GM19324 (cell line): Measurements from ENCODE around the gene SRL.

ENCODE experiments used
- ATAC-seq: cut with Tn5 transposase; IDR thresholded peaks from one replicate; pipeline ENCODE4 v1.9.1; 2021; ENCODE audit warnings: mild to moderate bottlenecking, moderate library complexity; ENCODE audit not compliant: unreplicated experiment, low FRiP score

The SRL gene

GRCh38 chr16:4241928-4242283 lies at the start of gene SRL:
TSS of gene SRL (minus strand) at chr16:4242080. CDS start at chr16:4242067, 13 bp downstream.
- ATAC-seq, result no peak

DNA sequence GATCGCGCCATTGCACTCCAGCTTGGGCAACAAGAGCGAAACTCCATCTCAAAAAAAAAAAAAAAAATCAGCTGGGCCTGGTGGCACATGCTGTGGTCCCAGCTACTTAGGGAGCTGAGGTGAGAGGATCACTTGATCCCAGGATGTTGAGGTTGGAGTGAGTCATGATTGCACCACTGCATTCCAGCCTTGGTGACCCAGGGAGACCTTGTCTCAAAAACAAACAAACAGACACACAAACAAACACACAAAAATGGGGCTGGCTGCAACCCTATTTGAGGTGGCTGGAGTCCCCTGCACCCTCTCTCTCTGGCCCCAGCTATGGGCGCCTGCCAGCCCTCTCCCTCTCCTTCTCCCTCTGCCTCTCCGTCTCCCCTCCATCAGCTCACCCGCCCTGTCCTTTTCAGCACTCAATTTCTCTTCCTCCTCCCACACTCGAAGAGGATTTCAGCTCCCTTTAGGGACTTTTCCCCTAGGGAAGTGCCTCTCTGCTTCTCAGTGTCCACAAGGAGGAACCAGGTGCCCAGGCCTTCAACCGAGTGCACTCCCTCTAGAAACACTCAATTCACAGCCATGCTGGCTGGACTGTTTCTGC lies 48.5 kb upstream of the SRL start:
- ATAC-seq, result no peak

DNA sequence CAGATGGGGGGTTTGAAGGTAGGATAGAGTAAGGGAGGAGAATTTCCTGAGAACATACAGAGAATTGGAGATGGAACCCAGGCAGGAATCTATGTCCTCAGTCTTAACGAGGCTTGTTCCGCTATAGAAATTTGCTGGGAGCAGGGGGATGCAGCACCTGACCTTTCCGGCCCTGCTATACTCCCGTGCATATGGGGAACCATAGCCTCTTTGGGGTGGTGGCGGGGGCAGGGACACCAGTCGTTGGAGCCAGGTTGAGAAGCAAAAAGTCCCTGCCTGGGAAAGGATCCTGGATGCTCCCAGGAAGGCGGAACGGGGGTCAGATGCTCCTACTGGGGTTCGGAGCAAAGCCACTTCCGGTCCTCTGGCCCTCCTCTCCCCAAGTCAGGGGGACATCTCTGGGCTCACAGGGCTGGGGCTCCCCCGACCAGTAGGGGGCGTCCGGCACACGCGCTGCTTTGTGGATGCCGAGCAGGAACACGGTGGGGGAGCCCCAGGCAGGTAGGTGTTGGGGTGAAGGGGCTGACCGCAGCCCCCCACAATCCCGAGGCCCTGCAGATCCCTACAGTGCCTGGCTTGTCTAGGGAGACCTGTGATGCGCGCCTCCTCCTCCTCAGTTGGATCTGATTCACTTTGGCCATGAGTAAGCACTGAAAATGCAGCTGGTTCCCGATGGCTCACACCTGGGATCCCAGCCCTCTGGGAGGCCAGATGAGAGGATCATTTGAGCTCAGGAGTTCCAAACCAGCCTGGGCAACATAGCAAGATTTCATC lies 46.5 kb upstream of the SRL start:
- ATAC-seq, result peak; percentile 71

- no peak for ATAC-seq
Observed at GRCh38 chr16:4285167-4285566, 43.3 kb upstream of the SRL start.

- no peak for ATAC-seq
Observed at GRCh38 chr16:4283939-4284338, 42.1 kb upstream of the SRL start.

DNA sequence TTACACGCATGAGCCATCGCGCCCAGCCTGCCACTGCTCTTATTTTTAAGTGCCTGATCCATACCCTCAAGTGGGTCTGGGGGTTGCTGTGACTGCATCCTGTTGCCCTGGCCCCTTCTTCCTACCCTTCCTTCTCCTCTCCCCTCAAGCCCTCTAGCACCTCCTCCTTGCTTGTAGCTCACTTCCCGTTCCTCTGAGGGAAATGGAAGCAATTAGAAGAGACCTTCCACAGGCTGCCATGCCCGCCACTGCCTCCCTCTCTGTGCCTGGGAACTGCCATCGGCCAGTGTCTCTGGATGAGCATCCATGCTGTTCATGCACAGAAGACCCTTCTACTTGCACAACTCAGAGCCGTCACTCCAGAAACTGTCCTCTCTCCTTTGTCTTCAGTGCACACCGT lies 41.6 kb upstream of the SRL start:
- ATAC-seq, result no peak

GRCh38 chr16:4280625-4281024 lies 38.7 kb upstream of the SRL start:
- ATAC-seq, result no peak

- no peak for ATAC-seq
Observed at GRCh38 chr16:4277987-4278513, 36.2 kb upstream of the SRL start.

DNA sequence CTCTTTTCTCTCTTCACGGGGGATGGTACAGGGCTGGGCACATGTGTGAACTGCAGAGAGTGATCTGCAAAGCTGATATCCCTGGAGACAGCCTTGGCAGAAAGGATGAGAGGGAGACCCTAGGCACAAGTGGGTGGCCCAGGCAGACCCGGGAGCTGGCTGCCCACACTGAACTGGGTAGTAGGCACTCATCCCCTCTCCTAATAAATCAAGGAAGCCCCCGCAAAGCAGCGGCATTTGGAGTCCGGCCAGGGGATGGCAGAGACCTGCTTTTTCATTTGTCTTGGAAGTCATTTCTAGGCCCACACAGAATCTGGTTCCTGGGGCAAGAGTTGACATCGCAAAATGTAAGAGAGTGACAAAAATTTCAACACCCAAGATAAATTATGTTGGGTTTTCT lies 34.0 kb upstream of the SRL start:
- no peak for ATAC-seq

DNA sequence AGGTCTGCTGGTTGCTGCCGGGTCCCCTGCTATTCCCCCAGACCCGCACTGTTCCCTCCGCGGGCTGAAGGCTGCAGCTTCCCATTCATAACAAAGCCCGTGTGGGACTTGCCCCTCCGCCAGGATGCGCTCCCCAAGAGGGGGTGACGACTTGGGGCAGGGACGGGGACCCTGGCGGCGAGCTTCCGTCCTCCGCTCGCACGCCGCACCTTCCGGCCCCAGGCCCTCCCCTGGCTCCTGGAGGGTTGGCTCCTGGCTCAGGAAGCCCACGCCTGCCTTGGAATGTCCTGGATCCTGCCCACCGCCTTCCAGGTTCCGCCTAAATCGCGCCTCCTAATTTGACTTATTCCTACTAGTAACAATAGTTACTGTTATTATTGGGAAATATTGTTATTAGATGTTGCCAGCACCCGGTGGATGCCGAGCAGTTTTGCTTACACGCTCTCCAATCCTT lies 32.0 kb upstream of the SRL start:
- ATAC-seq, result no peak

DNA sequence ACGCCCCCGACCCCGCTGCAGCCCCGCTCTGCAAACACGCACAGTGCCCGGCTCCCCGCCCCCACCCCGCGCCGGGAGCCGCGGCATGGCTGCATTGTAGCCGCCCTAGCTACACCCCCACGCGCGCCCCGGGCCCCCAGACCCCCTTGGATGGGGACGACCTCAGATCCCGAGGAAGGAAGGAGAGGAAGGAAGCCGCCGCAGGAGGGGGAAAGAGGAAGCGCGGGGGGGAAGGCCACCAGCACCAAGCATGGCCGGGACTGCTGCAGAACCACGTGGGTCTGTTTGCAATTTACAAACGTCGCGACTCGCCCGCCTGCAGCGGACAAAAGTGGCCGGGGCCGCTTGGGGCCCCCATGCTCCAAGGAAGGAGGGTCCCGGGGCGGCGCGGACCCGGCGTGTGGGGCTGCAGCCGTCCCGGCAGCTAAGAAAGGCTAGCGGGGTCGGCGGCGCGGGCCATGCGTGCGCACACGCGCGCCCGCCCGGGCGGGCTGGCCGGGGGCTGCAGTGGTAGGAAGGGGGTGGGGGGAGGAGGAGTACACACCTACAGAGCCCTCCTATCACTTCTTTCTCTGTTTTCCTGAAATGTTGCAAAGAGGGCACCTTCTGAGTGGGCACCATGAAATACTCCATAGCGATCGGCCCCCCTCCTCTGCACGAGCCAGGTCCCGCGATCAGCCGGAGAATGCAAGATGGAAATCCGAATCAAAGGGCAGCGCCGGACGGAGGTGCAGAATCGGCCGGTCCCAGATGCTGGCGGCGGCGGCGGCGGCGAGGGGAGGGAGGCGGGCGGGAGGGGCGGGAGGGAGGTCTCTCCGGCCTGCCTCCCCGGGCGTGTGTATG lies 30.5 kb upstream of the SRL start:
- no peak for ATAC-seq

GRCh38 chr16:4271176-4272113 lies 29.6 kb upstream of the SRL start:
- ATAC-seq, result peak; percentile 63

GRCh38 chr16:4270595-4270994 lies 28.7 kb upstream of the SRL start:
- no peak for ATAC-seq

DNA sequence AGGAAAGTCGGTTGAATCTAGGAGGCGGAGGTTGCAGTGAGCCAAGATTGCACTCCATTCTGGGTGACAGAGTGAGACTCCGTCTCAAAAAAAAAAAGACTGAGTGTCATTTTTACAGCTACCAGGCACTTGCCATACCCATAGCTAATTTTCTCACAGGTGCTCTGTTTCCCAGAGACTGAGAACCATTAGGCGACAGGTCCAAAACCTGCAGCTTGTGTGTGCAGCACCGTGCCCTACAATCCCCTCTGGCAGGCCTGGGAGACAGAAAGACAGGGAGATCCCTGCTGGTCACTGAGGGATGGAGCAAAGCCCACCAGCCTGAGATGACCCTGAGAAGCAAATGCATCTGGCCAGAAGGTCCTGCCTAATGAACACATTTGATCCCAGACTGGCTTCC lies 28.2 kb upstream of the SRL start:
- no peak for ATAC-seq

GRCh38 chr16:4266372-4266771 lies 24.5 kb upstream of the SRL start:
- no peak for ATAC-seq

GRCh38 chr16:4265676-4266075 lies 23.8 kb upstream of the SRL start:
- no peak for ATAC-seq

DNA sequence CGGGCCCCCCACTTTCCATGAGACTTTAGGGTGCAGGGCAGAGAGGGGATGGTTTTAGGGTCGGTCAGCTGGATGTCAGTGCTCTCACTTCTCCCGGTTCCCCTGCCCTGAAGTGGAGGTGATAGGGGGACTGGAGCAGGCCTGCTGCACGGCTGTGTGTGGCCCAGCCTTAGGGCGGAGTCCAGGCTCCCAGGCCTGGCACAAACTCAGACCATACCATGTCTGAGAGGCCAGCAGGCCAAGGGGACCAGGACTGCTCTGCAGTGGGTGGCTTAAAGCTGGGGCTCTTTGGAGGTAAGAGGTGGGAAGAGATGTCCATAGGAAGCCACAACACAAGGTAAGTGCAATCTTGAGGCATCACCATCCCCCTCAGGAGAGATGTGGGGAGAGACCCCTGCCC lies 22.7 kb upstream of the SRL start:
- no peak for ATAC-seq

DNA sequence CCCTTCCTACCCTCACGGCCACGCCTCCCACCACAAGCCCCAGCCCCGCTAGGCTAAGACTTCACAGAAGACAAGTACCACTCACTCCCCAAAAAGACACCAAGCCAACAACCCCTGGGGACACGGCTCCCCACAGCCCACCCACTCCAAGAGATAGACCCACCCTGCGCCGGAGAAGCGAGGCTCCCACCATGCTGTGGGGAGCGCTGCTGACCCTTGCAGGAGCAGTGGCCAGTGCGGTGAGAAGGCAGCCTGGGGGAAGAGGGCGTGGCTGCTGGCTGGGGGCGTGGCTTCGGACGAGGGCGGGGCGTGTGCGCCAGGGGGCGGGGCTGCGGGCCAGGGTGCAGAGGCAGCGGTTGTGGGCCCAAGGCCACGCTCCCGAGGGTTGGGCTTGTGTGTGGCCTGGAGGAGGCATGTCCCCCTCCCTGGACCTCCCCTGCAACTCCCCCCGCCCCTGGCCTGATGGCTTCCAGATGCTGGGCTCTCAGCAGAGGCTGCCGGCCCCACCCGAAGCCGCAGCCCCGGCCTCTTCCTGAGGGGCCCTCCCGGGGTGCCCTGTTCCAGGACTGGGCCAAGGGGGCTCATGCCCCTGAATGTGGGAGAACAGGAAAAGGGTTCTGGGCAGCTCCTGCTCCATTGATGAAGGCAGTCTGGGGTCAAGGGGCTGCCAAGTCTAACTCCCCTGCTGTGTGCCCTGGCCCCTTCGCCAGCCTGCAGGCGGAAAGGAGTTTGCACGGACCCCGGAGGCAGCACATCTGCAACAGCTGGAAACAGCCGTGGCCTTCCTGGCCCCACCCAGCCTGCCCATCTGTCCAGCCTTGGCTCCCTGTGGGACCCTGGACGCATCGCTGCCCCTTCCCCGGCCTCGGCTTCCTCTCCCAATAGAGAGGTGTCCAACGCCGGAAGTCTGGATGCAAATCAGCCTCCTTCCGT lies 21.9 kb upstream of the SRL start:
- ATAC-seq, result no peak

- ATAC-seq, result no peak
Observed at GRCh38 chr16:4262303-4262835, 20.5 kb upstream of the SRL start.
